ENCODE data around the gene PTGER3. TPM values are rescaled to one million over a fixed set of nuclear protein-coding genes. Genes with fewer than 3 reads are reported as not detected.

Gene PTGER3
- polyA plus RNA-seq, 1 of the 3 experiments (the other 2 are of a cell fraction) = 1.9 TPM

DNA sequence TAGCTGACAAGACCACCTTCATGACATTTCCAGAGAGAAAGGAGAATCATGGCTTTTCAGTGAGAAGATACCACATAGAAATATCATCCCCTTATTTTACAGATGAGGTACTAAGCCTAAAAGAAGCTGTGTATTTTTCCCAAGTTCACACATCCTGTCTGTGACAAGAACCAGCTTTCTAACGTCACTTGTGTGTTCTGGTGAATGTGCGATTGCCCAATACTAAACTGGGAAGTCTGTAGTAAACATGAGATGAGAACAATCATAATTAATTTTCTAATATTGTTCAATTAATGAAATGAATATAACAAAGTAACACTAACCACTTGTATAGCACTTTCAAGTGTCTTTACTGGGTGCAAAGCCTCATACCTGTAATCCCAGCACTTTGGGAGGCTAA lies 46.0 kb downstream of the PTGER3 start:
- WGBS (ENCODE audit: low lambda C conversion rate) = 86% methylated on average over 2 of the region's 2 CpGs
- POLR2A ChIA-PET = no interaction called here

DNA sequence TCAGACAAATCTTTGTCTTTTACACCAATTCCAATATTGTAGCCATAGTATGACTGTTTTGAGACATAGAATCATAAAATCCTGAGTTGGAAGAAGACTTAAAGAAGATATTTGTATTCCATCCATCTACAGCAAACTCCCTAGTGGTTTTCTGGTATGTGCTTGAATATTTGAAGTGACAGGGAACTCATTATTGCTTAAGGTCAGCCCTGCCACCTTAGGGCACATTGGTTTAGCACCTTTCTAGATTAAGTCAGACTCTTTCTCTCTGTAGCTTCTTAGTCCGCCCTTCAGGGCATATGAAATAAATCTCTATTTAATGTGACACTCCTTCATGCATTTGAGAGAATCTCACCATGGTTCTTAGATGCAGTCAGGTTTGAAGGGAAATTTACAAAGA lies 49.8 kb downstream of the PTGER3 start:
- no peak overlapping the region for H2AFZ ChIP-seq (ENCODE audit: low read depth)
- H4K20me1 ChIP-seq (ENCODE audit: insufficient read depth) = no peaks in the 10 kb centered on the region
- no peaks in the 10 kb centered on the region for H3K36me3 ChIP-seq (replicated peaks in 1 of 2; ENCODE audit: control insufficient read depth in 1 of 2, insufficient read depth in 2 of 2, low read length in 1 of 2)
- no peaks in the 10 kb centered on the region for H3K9me3 ChIP-seq
- H3K4me2 ChIP-seq = no peak overlapping the region
- no peaks in the 10 kb centered on the region for H3F3A ChIP-seq (replicated peaks; ENCODE audit: insufficient read depth)
- POLR2A ChIA-PET = no interaction called here
- H3K79me2 ChIP-seq (ENCODE audit: insufficient read depth) = no peaks in the 10 kb centered on the region
- H3K4me1 ChIP-seq (ENCODE audit: control insufficient read depth in 1 of 2, insufficient read depth in 2 of 2, low read depth in 1 of 2, low read length in 1 of 2) = no peaks in the 10 kb centered on the region
- H3K27me3 ChIP-seq (ENCODE audit: insufficient read depth) = no peaks in the 10 kb centered on the region
- no peaks in the 10 kb centered on the region for H3K9me2 ChIP-seq
- no peak for DNase-seq
- CTCF ChIA-PET = interaction anchor here (1.8 kb wide), 1 partner anchor 30 kb away, joined by 5 read pairs; no protein-coding TSS in a partner anchor
- 64% methylated on average over 1 of the region's 1 CpG for WGBS (ENCODE audit: low lambda C conversion rate)
- no peak overlapping the region for H3K27ac ChIP-seq (ENCODE audit: low read depth in 2 of 2, low read length in 1 of 2)
- H3K9ac ChIP-seq = no peak overlapping the region
- no peak overlapping the region for H3K4me3 ChIP-seq (ENCODE audit: low read depth in 2 of 2, low read length in 1 of 2)
- TF ChIP-seq POLR2AphosphoS5 (IDR thresholded peaks at IDR 0.05; ENCODE audit: low read depth, low read length) = no peak
- TF ChIP-seq, protein P1, sequence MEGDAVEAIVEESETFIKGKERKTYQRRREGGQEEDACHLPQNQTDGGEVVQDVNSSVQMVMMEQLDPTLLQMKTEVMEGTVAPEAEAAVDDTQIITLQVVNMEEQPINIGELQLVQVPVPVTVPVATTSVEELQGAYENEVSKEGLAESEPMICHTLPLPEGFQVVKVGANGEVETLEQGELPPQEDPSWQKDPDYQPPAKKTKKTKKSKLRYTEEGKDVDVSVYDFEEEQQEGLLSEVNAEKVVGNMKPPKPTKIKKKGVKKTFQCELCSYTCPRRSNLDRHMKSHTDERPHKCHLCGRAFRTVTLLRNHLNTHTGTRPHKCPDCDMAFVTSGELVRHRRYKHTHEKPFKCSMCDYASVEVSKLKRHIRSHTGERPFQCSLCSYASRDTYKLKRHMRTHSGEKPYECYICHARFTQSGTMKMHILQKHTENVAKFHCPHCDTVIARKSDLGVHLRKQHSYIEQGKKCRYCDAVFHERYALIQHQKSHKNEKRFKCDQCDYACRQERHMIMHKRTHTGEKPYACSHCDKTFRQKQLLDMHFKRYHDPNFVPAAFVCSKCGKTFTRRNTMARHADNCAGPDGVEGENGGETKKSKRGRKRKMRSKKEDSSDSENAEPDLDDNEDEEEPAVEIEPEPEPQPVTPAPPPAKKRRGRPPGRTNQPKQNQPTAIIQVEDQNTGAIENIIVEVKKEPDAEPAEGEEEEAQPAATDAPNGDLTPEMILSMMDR (IDR thresholded peaks at IDR 0.05) = no peak
- TF ChIP-seq FOXM1 (IDR thresholded peaks at IDR 0.05; ENCODE audit: low read depth) = no peak
- no peak for TF ChIP-seq FOSL2 (IDR thresholded peaks at IDR 0.05; ENCODE audit: borderline replicate concordance, low read depth)
- no peak for TF ChIP-seq FOXJ3 (CRISPR knock-in tag; IDR thresholded peaks at IDR 0.05)
- TF ChIP-seq NRF1 (IDR thresholded peaks at IDR 0.05; ENCODE audit: low read depth, low read length) = no peak
- TF ChIP-seq EZH2phosphoT487 (IDR thresholded peaks at IDR 0.05; ENCODE audit: borderline replicate concordance, low read depth) = no peak
- TF ChIP-seq GATA2 (CRISPR knock-in tag; IDR thresholded peaks at IDR 0.05) = no peak
- no peak for TF ChIP-seq SIN3A (IDR thresholded peaks at IDR 0.05; ENCODE audit: borderline replicate concordance, low read depth, low read length)
- TF ChIP-seq RXRA (IDR thresholded peaks at IDR 0.05; ENCODE audit: borderline replicate concordance, low read depth) = no peak
- TF ChIP-seq, protein P2, sequence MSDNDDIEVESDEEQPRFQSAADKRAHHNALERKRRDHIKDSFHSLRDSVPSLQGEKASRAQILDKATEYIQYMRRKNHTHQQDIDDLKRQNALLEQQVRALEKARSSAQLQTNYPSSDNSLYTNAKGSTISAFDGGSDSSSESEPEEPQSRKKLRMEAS (IDR thresholded peaks at IDR 0.05; ENCODE audit: low read depth) = no peak
- TF ChIP-seq RAD21 (IDR thresholded peaks at IDR 0.05; ENCODE audit: low read length) = no peak
- no peak for TF ChIP-seq NFIC (IDR thresholded peaks at IDR 0.05; ENCODE audit: borderline replicate concordance)

More for the DNA sequence above, 46.0 kb downstream of the PTGER3 start:
- no peaks in the 10 kb centered on the region for H3K79me2 ChIP-seq (ENCODE audit: insufficient read depth)
- H3K27me3 ChIP-seq (ENCODE audit: insufficient read depth) = no peaks in the 10 kb centered on the region
- H3K36me3 ChIP-seq (replicated peaks in 1 of 2; ENCODE audit: control insufficient read depth in 1 of 2, insufficient read depth in 2 of 2, low read length in 1 of 2) = no peaks in the 10 kb centered on the region
- no peak for DNase-seq
- no peak overlapping the region for H3K4me3 ChIP-seq (ENCODE audit: low read depth in 2 of 2, low read length in 1 of 2)
- H3K27ac ChIP-seq (ENCODE audit: low read depth in 2 of 2, low read length in 1 of 2) = no peak overlapping the region
- CTCF ChIA-PET = interaction anchor here (0.6 kb wide), 1 partner anchor 1221 kb away, joined by 3 read pairs; no protein-coding TSS in a partner anchor
- no peaks in the 10 kb centered on the region for H3K9me3 ChIP-seq
- H3F3A ChIP-seq (replicated peaks; ENCODE audit: insufficient read depth) = no peaks in the 10 kb centered on the region
- no peak overlapping the region for H3K9ac ChIP-seq
- no peak overlapping the region for H2AFZ ChIP-seq (ENCODE audit: low read depth)
- TF ChIP-seq TAF1 (IDR thresholded peaks at IDR 0.05; ENCODE audit: borderline replicate concordance, low read depth, low read length) = no peak
- TF ChIP-seq RAD21 (IDR thresholded peaks at IDR 0.05; ENCODE audit: low read length) = no peak
- TF ChIP-seq FOSL2 (IDR thresholded peaks at IDR 0.05; ENCODE audit: borderline replicate concordance, low read depth) = no peak
- no peak for TF ChIP-seq NRF1 (IDR thresholded peaks at IDR 0.05; ENCODE audit: low read depth, low read length)
- no peak for TF ChIP-seq FOXJ3 (CRISPR knock-in tag; IDR thresholded peaks at IDR 0.05)
- TF ChIP-seq GATA2 (CRISPR knock-in tag; IDR thresholded peaks at IDR 0.05) = no peak
- no peak for TF ChIP-seq MXI1 (IDR thresholded peaks at IDR 0.05; ENCODE audit: low read depth, low read length)
- TF ChIP-seq, protein P3, sequence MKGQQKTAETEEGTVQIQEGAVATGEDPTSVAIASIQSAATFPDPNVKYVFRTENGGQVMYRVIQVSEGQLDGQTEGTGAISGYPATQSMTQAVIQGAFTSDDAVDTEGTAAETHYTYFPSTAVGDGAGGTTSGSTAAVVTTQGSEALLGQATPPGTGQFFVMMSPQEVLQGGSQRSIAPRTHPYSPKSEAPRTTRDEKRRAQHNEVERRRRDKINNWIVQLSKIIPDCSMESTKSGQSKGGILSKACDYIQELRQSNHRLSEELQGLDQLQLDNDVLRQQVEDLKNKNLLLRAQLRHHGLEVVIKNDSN (IDR thresholded peaks at IDR 0.05; ENCODE audit: borderline replicate concordance, low read depth) = no peak
- TF ChIP-seq, protein P4, sequence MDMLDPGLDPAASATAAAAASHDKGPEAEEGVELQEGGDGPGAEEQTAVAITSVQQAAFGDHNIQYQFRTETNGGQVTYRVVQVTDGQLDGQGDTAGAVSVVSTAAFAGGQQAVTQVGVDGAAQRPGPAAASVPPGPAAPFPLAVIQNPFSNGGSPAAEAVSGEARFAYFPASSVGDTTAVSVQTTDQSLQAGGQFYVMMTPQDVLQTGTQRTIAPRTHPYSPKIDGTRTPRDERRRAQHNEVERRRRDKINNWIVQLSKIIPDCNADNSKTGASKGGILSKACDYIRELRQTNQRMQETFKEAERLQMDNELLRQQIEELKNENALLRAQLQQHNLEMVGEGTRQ (IDR thresholded peaks at IDR 0.05; ENCODE audit: borderline replicate concordance, low read depth, low read length) = no peak
- TF ChIP-seq, protein P2 (IDR thresholded peaks at IDR 0.05; ENCODE audit: low read depth) = no peak
- no peak for TF ChIP-seq NFIC (IDR thresholded peaks at IDR 0.05; ENCODE audit: borderline replicate concordance)
- TF ChIP-seq RFX5 (IDR thresholded peaks at IDR 0.05; ENCODE audit: low read length) = no peak
- TF ChIP-seq POLR2AphosphoS5 (IDR thresholded peaks at IDR 0.05; ENCODE audit: low read depth, low read length) = no peak
- TF ChIP-seq, protein P1 (IDR thresholded peaks at IDR 0.05) = no peak
- no peaks in the 10 kb centered on the region for H3K4me1 ChIP-seq (ENCODE audit: control insufficient read depth in 1 of 2, insufficient read depth in 2 of 2, low read depth in 1 of 2, low read length in 1 of 2)
- no peak overlapping the region for H3K4me2 ChIP-seq
- no peaks in the 10 kb centered on the region for H4K20me1 ChIP-seq (ENCODE audit: insufficient read depth)
- H3K9me2 ChIP-seq = no peaks in the 10 kb centered on the region

All from SK-N-SH (cell line).